ENCODE data around the gene GATAD2A. TPM values are rescaled to one million over a fixed set of nuclear protein-coding genes. Genes with fewer than 3 reads are reported as not detected.

The GATAD2A gene
- total RNA-seq, 2 experiments from 2014 or later = 104 to 107 TPM

- H3K27me3 ChIP-seq (ENCODE audit: control insufficient read depth in 1 of 2, insufficient read depth in 2 of 2, low read length in 2 of 2) = no peaks in the 10 kb centered on the region
- H3K4me3 ChIP-seq (ENCODE audit: low read length) = no peak overlapping the region
- Mint-ChIP-seq H3K27ac (peak overlapping the region; percentile 80), H3K36me3 (ENCODE audit: low read depth) (peaks cover 57% of the 10 kb centered on the region), H3K4me1 (ENCODE audit: low read depth) (peaks cover 66% of the 10 kb centered on the region), H3K4me3 (no peak overlapping the region), H3K9me3 (no peaks in the 10 kb centered on the region), H3K27me3 (no peaks in the 10 kb centered on the region)
- H3K4me1 ChIP-seq (ENCODE audit: insufficient read depth, low read length) = peaks cover 64% of the 10 kb centered on the region
- peaks cover 32% of the 10 kb centered on the region for H3K36me3 ChIP-seq (ENCODE audit: insufficient read depth, low read length)
- CTCF ChIA-PET = no interaction called here
- ATAC-seq (ENCODE audit: poor library complexity) (peak; percentile 11), DNase-seq (no peak)
- H3K9me3 ChIP-seq (ENCODE audit: control insufficient read depth in 1 of 2, insufficient read depth in 1 of 2, low read length in 2 of 2) = no peaks in the 10 kb centered on the region
- TF ChIP-seq CTCF (IDR thresholded peaks at IDR 0.05) = no peak
- POLR2A ChIA-PET = no interaction called here
- no peak overlapping the region for H3K27ac ChIP-seq (ENCODE audit: low read depth in 1 of 2, low read length in 2 of 2)
- intact Hi-C loops (cut with DNase I, micrococcal nuclease) = loop anchor here in 1 of 2 experiments (5.0 kb wide), 1 partner anchor 33 kb away; no protein-coding TSS in a partner anchor
Observed at GRCh38 chr19:19480688-19481087, 75.2 kb downstream of the GATAD2A start.

- no peak for TF ChIP-seq CTCF (IDR thresholded peaks at IDR 0.05)
- Histone ChIP-seq H3K4me1 (ENCODE audit: insufficient read depth, low read length) (peaks cover 64% of the 10 kb centered on the region), H3K27me3 (ENCODE audit: control insufficient read depth in 1 of 2, insufficient read depth in 2 of 2, low read length in 2 of 2) (no peaks in the 10 kb centered on the region), H3K4me3 (ENCODE audit: low read length) (no peak overlapping the region), H3K9me3 (ENCODE audit: control insufficient read depth in 1 of 2, insufficient read depth in 1 of 2, low read length in 2 of 2) (no peaks in the 10 kb centered on the region), H3K36me3 (ENCODE audit: insufficient read depth, low read length) (peaks cover 44% of the 10 kb centered on the region), H3K27ac (ENCODE audit: low read depth in 1 of 2, low read length in 2 of 2) (no peak overlapping the region)
- no peaks in the 10 kb centered on the region for H3K27me3 Mint-ChIP-seq
- DNase-seq = no peak
- ChIA-PET POLR2A (no interaction called here), CTCF (interaction anchor here (0.7 kb wide), 1 partner anchor 25 kb away, joined by 3 read pairs; no protein-coding TSS in a partner anchor)
- peak; percentile 32 for ATAC-seq (ENCODE audit: poor library complexity)
- no peak overlapping the region for H3K4me3 Mint-ChIP-seq
- peaks cover 38% of the 10 kb centered on the region for H3K36me3 Mint-ChIP-seq (ENCODE audit: low read depth)
- no peaks in the 10 kb centered on the region for H3K9me3 Mint-ChIP-seq
- intact Hi-C loops (cut with DNase I, micrococcal nuclease) = loop anchor here in 1 of 2 experiments (5.0 kb wide), 1 partner anchor 36 kb away; no protein-coding TSS in a partner anchor
- peak overlapping the region; percentile 80 for H3K27ac Mint-ChIP-seq
- peaks cover 62% of the 10 kb centered on the region for H3K4me1 Mint-ChIP-seq (ENCODE audit: low read depth)
Observed at GRCh38 chr19:19482809-19483596, 77.5 kb downstream of the GATAD2A start.

- H3K27me3 ChIP-seq (ENCODE audit: control insufficient read depth in 1 of 2, insufficient read depth in 2 of 2, low read length in 2 of 2) = no peaks in the 10 kb centered on the region
- intact Hi-C loops (cut with DNase I, micrococcal nuclease) = no loop called here
- peak overlapping the region in 1 of 2 donors; percentile 68 for H3K27ac ChIP-seq (ENCODE audit: low read depth in 1 of 2, low read length in 2 of 2)
- no peak overlapping the region for H3K4me3 ChIP-seq (ENCODE audit: low read length)
- ATAC-seq (ENCODE audit: poor library complexity) = no peak
- H3K36me3 Mint-ChIP-seq (ENCODE audit: low read depth) = peaks cover 31% of the 10 kb centered on the region
- TF ChIP-seq CTCF (IDR thresholded peaks at IDR 0.05) = no peak
- DNase-seq = no peak
- CTCF ChIA-PET = interaction anchor here (0.9 kb wide), 1 partner anchor 10 kb away, joined by 3 read pairs; no protein-coding TSS in a partner anchor
- H3K9me3 ChIP-seq (ENCODE audit: control insufficient read depth in 1 of 2, insufficient read depth in 1 of 2, low read length in 2 of 2) = no peaks in the 10 kb centered on the region
- POLR2A ChIA-PET = interaction anchor here (0.7 to 7.0 kb wide), 3 partner anchors 27 to 121 kb away, joined by 3 to 81 read pairs (median 3); no protein-coding TSS in a partner anchor
- peaks cover 68% of the 10 kb centered on the region for H3K4me1 Mint-ChIP-seq (ENCODE audit: low read depth)
- H3K9me3 Mint-ChIP-seq = no peaks in the 10 kb centered on the region
- no peak overlapping the region for H3K4me3 Mint-ChIP-seq
- peaks cover 47% of the 10 kb centered on the region for H3K36me3 ChIP-seq (ENCODE audit: insufficient read depth, low read length)
- H3K27me3 Mint-ChIP-seq = no peaks in the 10 kb centered on the region
- H3K4me1 ChIP-seq (ENCODE audit: insufficient read depth, low read length) = peaks cover 81% of the 10 kb centered on the region
- peak overlapping the region; percentile 99 for H3K27ac Mint-ChIP-seq
Observed at GRCh38 chr19:19485161-19485997, 79.9 kb downstream of the GATAD2A start.

Data from CD4-positive, alpha-beta T cell (primary cell).